GM19452 (cell line): ENCODE data around the gene PLAAT4.
"Not testable (repeated sequence)": the region's sequence is repeated elsewhere in the genome, so short reads cannot be mapped to it uniquely, and the experiment has no call there.

Experiments used
- ATAC-seq: cut with Tn5 transposase; IDR thresholded peaks from one replicate; pipeline ENCODE4 v1.9.1; 2021; ENCODE audit not compliant: unreplicated experiment

PLAAT4 gene

DNA sequence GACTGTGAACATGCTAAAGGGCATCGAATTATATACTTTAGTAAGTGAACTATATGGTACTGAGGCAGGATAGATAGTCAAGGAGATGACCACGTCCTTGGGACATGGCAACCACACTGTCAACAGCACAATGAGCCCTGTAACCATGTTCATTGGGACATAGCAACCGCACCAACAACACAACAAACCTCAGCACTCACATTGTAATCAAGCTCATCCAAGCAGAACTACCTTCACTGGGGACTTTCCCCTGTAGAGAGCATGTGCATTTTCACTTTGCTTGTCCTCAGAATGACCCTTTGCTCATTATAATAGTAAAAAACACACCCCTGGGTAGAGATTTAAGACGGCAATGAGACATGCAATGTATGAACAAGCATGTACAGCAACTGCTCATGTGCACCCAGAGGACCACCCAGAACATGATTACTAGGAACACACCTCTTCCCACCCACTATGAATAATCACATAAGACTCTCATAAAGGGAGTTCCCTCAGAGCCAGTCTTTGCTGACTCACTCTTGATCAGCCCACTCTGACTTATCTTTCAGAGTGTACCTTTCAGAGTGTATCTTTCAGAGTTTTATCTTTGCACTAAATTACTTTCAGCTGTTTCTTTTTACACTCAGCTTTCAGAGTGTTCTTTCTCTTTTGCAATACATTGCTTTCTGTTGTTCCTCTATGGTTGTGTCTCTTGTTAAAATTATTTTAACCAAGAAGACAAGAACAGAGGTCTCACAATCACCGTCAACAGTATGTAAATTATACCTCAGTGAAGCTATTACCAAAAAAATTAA, 30.6 kb downstream of the PLAAT4 start:
- peak; percentile 71 for ATAC-seq

- ATAC-seq = no peak
Measured at GRCh38 chr11:63569570-63569969, 33.0 kb downstream of the PLAAT4 start.

GRCh38 chr11:63572026-63572688, 35.5 kb downstream of the PLAAT4 start:
- ATAC-seq = no peak

DNA sequence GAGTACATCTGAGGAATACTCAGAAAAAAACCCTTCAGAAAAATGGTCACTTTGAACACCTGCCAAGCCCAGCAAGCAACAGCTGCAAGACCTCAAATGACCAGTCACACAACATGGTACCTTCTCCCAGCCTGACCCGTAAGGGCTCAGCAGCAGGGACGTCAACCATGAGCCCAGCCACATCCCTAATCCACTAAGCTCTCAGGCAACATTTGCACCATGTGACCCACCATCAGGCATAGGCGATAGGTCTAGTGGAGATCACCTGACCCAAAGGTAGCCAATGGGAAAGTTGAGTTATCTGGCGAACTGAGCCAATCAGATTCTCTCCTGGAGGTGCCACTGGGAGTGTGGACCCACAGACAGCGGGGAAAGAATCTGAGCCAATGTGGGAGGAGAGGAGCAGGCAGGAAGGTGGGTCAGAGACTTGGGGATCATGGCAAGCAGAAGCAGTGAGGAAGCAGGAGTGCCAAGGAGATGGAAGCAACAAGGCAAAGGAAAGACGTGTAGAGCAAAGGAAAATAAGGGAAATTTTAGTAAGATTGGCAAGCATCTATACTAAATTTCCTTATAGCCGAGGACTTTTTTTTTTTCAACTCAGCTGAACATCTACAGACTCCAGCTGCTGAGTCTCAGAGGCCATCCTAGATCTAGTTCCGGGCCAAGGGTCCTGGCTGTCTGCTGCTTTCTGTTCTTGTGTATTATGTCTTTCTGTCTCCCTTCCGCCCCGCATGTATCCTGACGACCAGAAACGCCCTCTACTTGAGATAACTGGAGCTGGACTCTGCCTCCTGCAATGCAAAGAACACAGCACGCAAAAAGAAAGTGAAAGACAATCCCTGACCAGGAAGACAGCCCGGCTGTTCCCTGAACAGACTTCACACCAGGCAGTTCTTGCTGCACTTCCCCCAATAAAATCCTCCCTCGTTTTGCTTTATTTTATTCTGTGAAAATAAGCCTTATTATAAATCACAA, 37.6 kb downstream of the PLAAT4 start:
- ATAC-seq = no peak

DNA sequence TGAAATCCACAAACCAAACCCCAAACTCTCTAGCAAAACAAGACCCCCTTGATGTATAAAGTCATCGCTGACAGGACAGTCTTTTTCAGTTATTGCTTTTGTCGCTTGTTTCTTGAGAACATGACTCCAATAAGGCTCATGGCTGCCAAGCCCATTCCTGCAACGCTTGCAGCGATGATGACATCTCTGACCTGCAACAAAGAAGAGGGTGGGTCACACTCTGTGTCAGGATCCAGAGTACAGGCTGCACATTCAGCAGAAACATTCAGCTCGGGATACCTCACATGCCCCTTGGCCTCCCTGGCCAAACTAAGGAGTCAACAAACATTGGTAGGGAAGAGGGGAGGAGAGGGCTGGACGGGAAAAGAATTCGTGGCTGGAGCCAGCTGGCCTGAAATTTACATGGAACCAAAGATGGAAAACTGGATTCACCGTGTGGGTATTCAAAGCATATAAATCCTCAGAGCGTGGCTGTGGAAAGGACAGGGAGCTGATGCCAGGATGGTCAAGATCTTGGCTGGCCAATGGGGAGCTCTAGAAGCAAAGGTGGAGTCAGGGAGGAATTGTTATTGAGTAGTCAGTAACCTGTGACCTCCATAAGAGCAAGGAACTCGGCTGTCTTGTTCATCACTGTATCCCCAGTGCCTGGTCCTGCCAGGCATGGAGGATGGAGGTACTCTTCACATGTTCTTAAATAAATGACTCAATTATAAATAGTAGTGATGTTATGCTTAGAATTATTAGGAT, 38.4 kb downstream of the PLAAT4 start:
- ATAC-seq = no peak

DNA sequence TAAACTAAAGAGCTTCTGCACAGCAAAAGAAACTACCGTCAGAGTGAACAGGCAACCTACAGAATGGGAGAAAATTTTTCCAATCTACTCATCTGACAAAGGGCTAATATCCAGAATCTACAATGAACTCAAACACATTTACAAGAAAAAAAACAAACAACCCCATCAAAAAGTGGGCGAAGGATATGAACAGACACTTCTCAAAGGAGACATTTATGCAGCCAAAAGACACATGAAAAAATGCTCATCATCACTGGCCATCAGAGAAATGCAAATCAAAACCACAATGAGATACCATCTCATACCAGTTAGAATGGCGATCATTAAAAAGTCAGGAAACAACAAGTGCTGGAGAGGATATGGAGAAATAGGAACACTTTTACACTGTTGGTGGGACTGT, 42.3 kb downstream of the PLAAT4 start:
- ATAC-seq = not testable (repeated sequence)

- ATAC-seq = not testable (repeated sequence)
Measured at GRCh38 chr11:63581224-63581623, 44.6 kb downstream of the PLAAT4 start.

GRCh38 chr11:63583357-63583677, 46.7 kb downstream of the PLAAT4 start:
- ATAC-seq = no peak

DNA sequence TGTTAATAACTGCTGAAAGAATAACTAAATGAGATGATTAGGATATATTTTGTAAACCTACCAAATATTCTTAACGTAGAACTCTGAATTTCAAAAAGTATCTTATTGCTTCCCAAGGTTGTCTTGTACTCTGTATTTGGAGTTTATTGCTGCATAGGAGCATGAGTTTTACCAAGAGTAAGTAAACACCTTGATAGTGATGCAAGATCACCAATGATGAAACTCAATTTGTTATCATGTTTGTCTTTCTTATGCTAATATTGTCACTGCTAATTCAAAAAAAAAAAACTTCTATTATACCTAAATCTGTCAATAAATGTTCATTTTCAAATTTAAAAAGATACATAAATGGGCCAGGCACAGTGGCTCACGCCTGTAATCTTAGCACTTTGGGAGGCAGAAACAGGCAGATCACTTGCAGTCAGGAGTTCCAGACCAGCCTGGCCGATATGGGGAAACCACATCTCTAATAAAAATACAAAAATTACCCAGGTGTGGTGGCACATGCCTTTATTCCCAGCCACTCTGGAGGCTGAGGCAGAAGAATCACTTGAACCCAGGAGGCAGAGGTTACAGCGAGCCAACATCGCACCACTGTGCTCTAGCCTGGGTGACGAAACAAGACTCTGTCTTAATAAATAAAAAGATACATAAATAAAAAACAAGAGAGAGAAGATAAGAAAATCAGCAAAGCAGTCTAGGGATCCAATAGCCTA, 50.0 kb downstream of the PLAAT4 start:
- ATAC-seq = no peak

DNA sequence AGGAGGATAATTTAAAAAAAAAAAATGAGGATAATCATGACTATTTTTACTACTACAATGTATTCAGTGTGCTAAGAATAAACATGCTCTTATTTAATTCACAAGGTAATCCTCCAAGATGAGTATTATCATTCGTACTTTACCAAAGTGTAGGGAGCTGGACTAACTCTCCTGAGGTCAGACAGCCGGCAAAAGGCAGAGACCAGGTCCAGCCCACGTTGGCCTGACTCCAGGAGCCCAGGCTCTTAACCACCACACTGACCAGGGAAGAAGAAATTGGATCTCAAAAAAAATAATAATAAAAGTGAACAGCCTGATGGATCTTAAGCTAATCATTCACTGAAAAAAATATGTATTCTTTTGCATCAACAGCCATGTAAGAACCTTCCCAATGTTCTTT, 52.4 kb downstream of the PLAAT4 start:
- no peak for ATAC-seq

- no peak for ATAC-seq
Measured at GRCh38 chr11:63590024-63590788, 53.6 kb downstream of the PLAAT4 start.

DNA sequence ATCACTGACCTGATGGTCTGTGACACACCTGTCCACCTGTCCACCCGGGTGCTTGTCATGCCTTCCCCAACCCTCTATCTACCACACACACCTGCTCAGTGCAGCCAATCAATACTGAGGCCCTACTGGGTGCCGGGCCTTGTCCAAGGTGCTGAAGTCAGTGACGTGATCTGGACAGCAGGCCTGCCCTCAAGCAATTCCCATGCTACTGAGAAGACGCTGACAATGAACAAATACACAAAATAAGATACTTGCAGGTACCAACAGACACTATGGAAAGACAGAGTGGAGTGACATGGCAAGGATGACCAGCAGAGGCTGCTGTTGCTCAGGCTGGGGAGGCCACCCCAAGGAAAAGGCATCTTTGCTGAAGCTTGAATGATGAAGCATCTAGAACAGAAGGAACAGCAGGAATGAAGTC, 56.4 kb downstream of the PLAAT4 start:
- ATAC-seq = no peak

DNA sequence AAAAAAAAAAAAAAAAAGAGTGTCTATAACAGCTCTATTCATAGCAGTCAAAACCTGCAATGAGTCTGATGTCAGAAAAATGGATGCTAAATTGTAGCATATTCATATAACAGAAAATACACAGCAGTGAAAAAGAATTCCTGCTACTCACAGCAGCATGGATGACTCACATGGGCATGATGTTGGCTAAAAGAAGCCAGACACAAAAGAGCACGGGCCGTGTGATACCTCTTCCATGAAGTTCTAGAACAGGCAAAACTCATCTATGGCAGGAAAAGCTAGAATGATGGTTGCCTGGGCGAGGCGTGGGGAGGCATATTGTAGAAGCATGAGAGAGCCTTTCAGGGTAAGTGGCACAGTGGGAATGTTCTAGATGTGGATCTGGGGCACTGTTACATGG, 58.7 kb downstream of the PLAAT4 start:
- ATAC-seq = no peak
